H9 (cell line): ENCODE data around the gene ABCA7. TPM values are rescaled to one million over a fixed set of nuclear protein-coding genes. Genes with fewer than 3 reads are reported as not detected.

ENCODE experiments used
- DNase-seq: peaks from one replicate; pipeline ENCODE4 v3.0.0-alpha.2; 2017
- H2AFZ ChIP-seq: one replicate; pipeline ENCODE4 v1.6.1; 2013; ENCODE audit warnings: mild to moderate bottlenecking, low read length, control low read depth, moderate library complexity
- H2AK5ac ChIP-seq: 2 replicates; pipeline ENCODE4 v1.6.1; 2013; ENCODE audit warnings: low read length, control low read depth, mixed read lengths; ENCODE audit not compliant: insufficient read length
- H2BK120ac ChIP-seq: one replicate; pipeline ENCODE4 v1.6.1; 2013; ENCODE audit warnings: low read depth, mild to moderate bottlenecking, low read length, control low read depth, inconsistent platforms; ENCODE audit not compliant: poor library complexity, severe bottlenecking
- H2BK12ac ChIP-seq: 2 replicates; pipeline ENCODE4 v1.6.1; 2013; ENCODE audit warnings: low read length, control low read depth, mixed read lengths, low read depth; ENCODE audit not compliant: insufficient read length
- H2BK15ac ChIP-seq: 2 replicates; pipeline ENCODE4 v1.6.1; 2013; ENCODE audit warnings: low read depth, low read length, control low read depth
- H2BK20ac ChIP-seq: one replicate; pipeline ENCODE4 v1.6.1; 2013; ENCODE audit warnings: low read depth, mild to moderate bottlenecking, low read length, control low read depth, inconsistent platforms; ENCODE audit not compliant: poor library complexity, severe bottlenecking
- H2BK5ac ChIP-seq: 2 replicates; pipeline ENCODE4 v1.6.1; 2013; ENCODE audit warnings: low read length, control low read depth, mixed read lengths; ENCODE audit not compliant: insufficient read length
- H3K14ac ChIP-seq: 2 replicates; pipeline ENCODE4 v1.6.1; 2013; ENCODE audit warnings: low read length, control low read depth; ENCODE audit not compliant: insufficient read depth
- H3K18ac ChIP-seq: 2 replicates; pipeline ENCODE4 v1.6.1; 2013; ENCODE audit warnings: low read depth, mild to moderate bottlenecking, mixed read lengths, low read length, control low read depth; ENCODE audit not compliant: insufficient read length
- H3K23ac ChIP-seq: 2 replicates; pipeline ENCODE4 v1.6.1; 2013; ENCODE audit warnings: low read length, control low read depth, mixed read lengths, low read depth; ENCODE audit not compliant: insufficient read length
- H3K23me2 ChIP-seq: 2 replicates; pipeline ENCODE4 v1.6.1; 2013; ENCODE audit warnings: low read depth, mild to moderate bottlenecking, mixed read lengths, low read length, control low read depth; ENCODE audit not compliant: insufficient read length, poor library complexity, severe bottlenecking
- H3K27ac ChIP-seq: 2 replicates; pipeline ENCODE4 v1.5.1; 2013; ENCODE audit warnings: low read length, control low read depth, mixed read lengths, low read depth; ENCODE audit not compliant: insufficient read length
- H3K27me3 ChIP-seq: 2 replicates; pipeline ENCODE4 v1.6.1; 2013; ENCODE audit warnings: low read length, control low read depth, inconsistent platforms; ENCODE audit not compliant: insufficient read depth
- H3K4ac ChIP-seq: 2 replicates; pipeline ENCODE4 v1.6.1; 2013; ENCODE audit warnings: low read depth, mild to moderate bottlenecking, control low read depth, inconsistent platforms, low read length, moderate library complexity
- H3K4me1 ChIP-seq: 2 replicates; pipeline ENCODE4 v1.6.1; 2013; ENCODE audit warnings: low read length, control low read depth, inconsistent platforms; ENCODE audit not compliant: insufficient read depth
- H3K4me2 ChIP-seq: 2 replicates; pipeline ENCODE4 v1.6.1; 2013; ENCODE audit warnings: low read length, control low read depth, mixed read lengths; ENCODE audit not compliant: insufficient read length, insufficient read depth
- H3K56ac ChIP-seq: 2 replicates; pipeline ENCODE4 v1.6.1; 2013; ENCODE audit warnings: low read depth, mild to moderate bottlenecking, mixed read lengths, low read length, control low read depth; ENCODE audit not compliant: insufficient read length
- H3K79me1 ChIP-seq: 2 replicates; pipeline ENCODE4 v1.6.1; 2013; ENCODE audit warnings: low read depth, mild to moderate bottlenecking, moderate library complexity, low read length, control low read depth, inconsistent platforms; ENCODE audit not compliant: insufficient read depth, poor library complexity, severe bottlenecking
- H3K79me2 ChIP-seq: 2 replicates; pipeline ENCODE4 v1.6.1; 2013; ENCODE audit warnings: low read length, control low read depth, inconsistent platforms; ENCODE audit not compliant: insufficient read depth
- H3K9ac ChIP-seq: 2 replicates; pipeline ENCODE4 v1.6.1; 2013; ENCODE audit warnings: low read length, control low read depth, mixed read lengths; ENCODE audit not compliant: insufficient read length; ENCODE audit errors: extremely low read depth
- H3K9me3 ChIP-seq: one replicate; pipeline ENCODE4 v1.6.1; 2013; ENCODE audit warnings: low read depth, low read length, inconsistent platforms; ENCODE audit not compliant: control insufficient read depth
- H3T11ph ChIP-seq: one replicate; pipeline ENCODE4 v1.6.1; 2013; ENCODE audit warnings: mild to moderate bottlenecking, low read length, control low read depth, inconsistent platforms
- H4K20me1 ChIP-seq: one replicate; pipeline ENCODE4 v1.6.1; 2013; ENCODE audit not compliant: control insufficient read depth, insufficient read length, insufficient read depth
- H4K5ac ChIP-seq: 2 replicates; pipeline ENCODE4 v1.6.1; 2013; ENCODE audit warnings: low read depth, mild to moderate bottlenecking, mixed read lengths, low read length, control low read depth; ENCODE audit not compliant: insufficient read length
- H4K8ac ChIP-seq: replicated peaks from 2 replicates; pipeline ENCODE4 v1.6.1; 2013; ENCODE audit warnings: low read length, control low read depth, mixed read lengths, low read depth; ENCODE audit not compliant: insufficient read length
- H4K91ac ChIP-seq: 2 replicates; pipeline ENCODE4 v1.6.1; 2013; ENCODE audit warnings: low read depth, mild to moderate bottlenecking, moderate library complexity, mixed read lengths, low read length, control low read depth; ENCODE audit not compliant: insufficient read length
- H3K27ac Mint-ChIP-seq, 3 experiments: 2 replicates in 2 of 3; 3 replicates in 1 of 3; pipeline ENCODE4 v1.8.0; 2020 to 2021; ENCODE audit warnings: mixed read lengths in 3 of 3, mild to moderate bottlenecking in 1 of 3, moderate library complexity in 1 of 3
- H3K27me3 Mint-ChIP-seq: 2 replicates; pipeline ENCODE4 v1.8.0; 2021; ENCODE audit warnings: low read depth, mild to moderate bottlenecking, moderate library complexity, mixed read lengths
- H3K36me3 Mint-ChIP-seq, 3 experiments: 2 replicates in 2 of 3; 3 replicates in 1 of 3; pipeline ENCODE4 v1.8.0; 2020 to 2021; ENCODE audit warnings: low read depth in 3 of 3, mixed read lengths in 3 of 3; ENCODE audit not compliant: insufficient read depth in 1 of 3
- H3K4me1 Mint-ChIP-seq, 2 experiments: 2 replicates each; pipeline ENCODE4 v1.8.0; 2020; ENCODE audit warnings: mixed read lengths in 2 of 2
- H3K4me3 Mint-ChIP-seq, 2 experiments: 2 replicates in 1 of 2; 3 replicates in 1 of 2; pipeline ENCODE4 v1.8.0; 2020 to 2021; ENCODE audit warnings: mild to moderate bottlenecking in 2 of 2, mixed read lengths in 2 of 2, moderate library complexity in 1 of 2
- H3K9me3 Mint-ChIP-seq, 2 experiments: 2 replicates in 1 of 2; 3 replicates in 1 of 2; pipeline ENCODE4 v1.8.0; 2020; ENCODE audit warnings: mild to moderate bottlenecking in 2 of 2, mixed read lengths in 2 of 2, moderate library complexity in 1 of 2
- CTCF ChIP-seq: fragments of 200-600 bp; sonication (generic); conservative IDR thresholded peaks from 3 replicates; pipeline ENCODE4 v1.8.0; 2021; ENCODE audit warnings: antibody characterized with exemption, mild to moderate bottlenecking
- WGBS: extraction: QIAGEN DNeasy Blood & Tissue Kit; methylation state at CpG from one replicate; pipeline ENCODE4 v1.1.7; 2013; ENCODE audit warnings: missing lambda C conversion rate, low lambda C conversion rate, mixed read lengths; ENCODE audit not compliant: insufficient read length; ENCODE audit errors: extremely low coverage; 5-methylcytosine and 5-hydroxymethylcytosine counted together
- total RNA-seq: library from RNA; stranded (reverse); gene quantifications from 2 replicates; pipeline ENCODE4 v1.2.1, GENCODE V29; 2021

Gene ABCA7
- total RNA-seq, 1 experiment from 2014 or later: 34.6 TPM

GRCh38 chr19:1004204-1004802 is 35.6 kb upstream of the ABCA7 start:
- no peak for DNase-seq
- Histone ChIP-seq H3K9me3 (no peaks in the 10 kb centered on the region), H4K5ac (no peak overlapping the region), H3K4me1 (no peaks in the 10 kb centered on the region), H3K18ac (no peak overlapping the region), H3K4ac (no peak overlapping the region), H2AK5ac (no peak overlapping the region), H2BK15ac (no peak overlapping the region), H4K20me1 (no peaks in the 10 kb centered on the region), H2AFZ (no peak overlapping the region), H3K27me3 (peaks cover 9% of the 10 kb centered on the region), H2BK120ac (no peak overlapping the region), H3K4me2 (no peak overlapping the region), H3K9ac (no peak overlapping the region), H3K23me2 (peaks cover 10% of the 10 kb centered on the region), H3K79me2 (0 out of 2 replicates have a peak, but pooled peaks cover 2% of the 10 kb centered on the region), H3K56ac (no peak overlapping the region), H3K27ac (no peak overlapping the region), H3K23ac (no peak overlapping the region), H4K91ac (no peak overlapping the region), H3K14ac (no peak overlapping the region), H2BK20ac (no peak overlapping the region), H3K79me1 (no peaks in the 10 kb centered on the region), H4K8ac (no peak overlapping the region), H2BK5ac (no peak overlapping the region), H2BK12ac (no peak overlapping the region), H3T11ph (no peak overlapping the region)
- no peaks in the 10 kb centered on the region for H3K9me3 Mint-ChIP-seq
- H3K36me3 Mint-ChIP-seq: peaks cover 0 to 15% (median 8%) of the 10 kb centered on the region in 3 experiments; a peak in 4 of 7 replicates
- TF ChIP-seq CTCF: no peak
- H3K27ac Mint-ChIP-seq: no peak overlapping the region; a peak in 1 of 7 replicates
- WGBS: no CpG with 5 or more reads among the region's 32 CpGs
- H3K4me3 Mint-ChIP-seq: peak overlapping the region in 1 of 2 experiments; percentile 25; a peak in 1 of 5 replicates
- H3K27me3 Mint-ChIP-seq: peaks cover 22% of the 10 kb centered on the region
- peaks cover 0 to 4% of the 10 kb centered on the region in 2 experiments; a peak in 2 of 4 replicates for H3K4me1 Mint-ChIP-seq
